ENCODE data around the gene NRXN3.

Gene NRXN3

GRCh38 chr14:79613625-79614024, 1443.5 kb downstream of the NRXN3 start:
- DNase-seq (ENCODE audit: low read depth in 2 of 2), result no peak

DNA sequence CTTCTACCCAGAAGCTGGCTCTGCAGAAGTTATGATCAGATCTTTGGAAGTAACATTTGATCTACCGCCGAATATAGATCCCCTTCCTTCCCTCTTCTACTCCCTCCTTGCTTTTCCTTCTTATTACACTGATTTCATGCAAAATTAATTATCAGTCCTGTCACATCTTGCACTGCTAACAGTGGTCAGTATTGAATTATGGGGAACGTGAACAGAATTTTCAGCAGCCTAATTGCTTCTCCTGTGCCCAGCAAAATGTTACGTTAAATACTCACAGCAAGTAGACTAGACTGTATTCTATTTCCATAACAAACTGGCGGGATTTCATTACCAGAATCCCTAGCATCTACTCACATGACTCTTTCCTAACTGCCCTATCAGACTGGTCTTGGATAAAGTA, 1444.3 kb downstream of the NRXN3 start:
- DNase-seq (ENCODE audit: low read depth in 2 of 2), result no peak

GRCh38 chr14:79627058-79627457, 1456.9 kb downstream of the NRXN3 start:
- no peak for DNase-seq (ENCODE audit: low read depth in 2 of 2)

- no peak for DNase-seq (ENCODE audit: low read depth in 2 of 2)
These were observed 1459.5 kb downstream of the NRXN3 start for GRCh38 chr14:79629411-79630287.

GRCh38 chr14:79630288-79630960, 1460.3 kb downstream of the NRXN3 start:
- no peak for DNase-seq (ENCODE audit: low read depth in 2 of 2)

GRCh38 chr14:79631276-79631675, 1461.1 kb downstream of the NRXN3 start:
- no peak for DNase-seq (ENCODE audit: low read depth in 2 of 2)

DNA sequence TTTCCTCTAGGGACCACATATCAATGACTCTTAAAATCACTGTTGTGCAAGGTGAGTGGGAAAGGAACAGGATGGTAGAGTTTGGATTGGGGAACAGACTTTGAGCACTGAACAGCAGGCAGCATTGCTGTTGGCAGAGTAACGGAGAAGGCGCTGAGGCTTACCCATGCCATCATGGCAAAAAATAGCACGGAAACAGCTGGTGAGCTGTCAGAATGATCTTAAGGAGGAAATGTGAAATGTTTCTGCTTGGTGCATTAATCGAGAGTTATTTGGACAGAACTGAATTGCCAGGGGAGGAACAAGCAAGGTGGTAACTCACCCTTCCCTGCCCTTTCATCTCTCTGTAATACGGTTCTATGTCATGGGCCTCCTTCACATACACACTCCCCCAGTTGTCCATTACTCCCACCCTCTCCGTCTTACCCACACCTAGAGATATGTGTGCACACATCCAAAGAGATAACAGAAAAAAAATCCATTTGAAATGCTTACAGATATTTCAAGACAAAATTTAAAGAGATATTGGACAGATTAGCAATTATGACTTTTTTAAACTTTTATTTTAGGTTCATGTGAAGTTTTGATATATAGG, 1468.6 kb downstream of the NRXN3 start:
- no peak for DNase-seq (ENCODE audit: low read depth in 2 of 2)

DNA sequence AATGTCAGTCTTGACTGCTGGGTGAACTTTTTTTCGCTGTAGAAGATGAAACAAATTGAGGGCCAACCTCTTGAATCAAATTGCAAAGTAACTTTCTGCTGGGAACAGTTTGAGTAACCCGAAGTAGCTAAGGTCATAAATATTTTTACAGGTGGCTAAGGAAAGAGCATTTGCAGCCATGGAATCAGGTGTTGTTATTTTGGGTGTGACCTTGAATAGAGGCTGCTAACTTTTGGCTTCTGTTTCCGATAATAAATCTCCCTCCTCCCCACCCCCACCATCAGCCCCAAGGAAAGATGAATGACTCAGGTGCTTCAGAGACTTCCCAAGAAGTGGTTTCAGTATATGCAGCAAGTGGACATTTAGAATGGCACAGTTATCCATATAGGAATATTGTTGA, 1469.4 kb downstream of the NRXN3 start:
- DNase-seq (ENCODE audit: low read depth in 2 of 2), result no peak

DNA sequence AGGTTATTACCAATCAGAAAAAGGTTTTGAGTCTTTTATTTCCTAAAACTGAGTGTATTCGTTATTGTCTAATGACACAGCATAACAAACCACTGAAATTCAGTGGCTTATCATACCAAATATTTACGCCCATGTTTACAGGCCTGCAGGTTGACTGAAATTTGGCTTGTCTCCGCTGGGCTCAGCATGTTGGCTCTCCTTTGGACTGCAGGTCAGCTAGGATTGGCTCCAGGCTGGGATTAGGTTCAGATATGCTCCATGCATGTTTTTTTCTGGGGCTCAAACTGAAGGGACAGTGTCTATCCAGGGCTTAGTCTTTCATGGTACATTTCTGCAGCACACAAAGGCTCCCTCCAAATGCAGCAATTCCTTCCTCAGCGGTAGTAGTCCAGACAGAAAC, 1471.2 kb downstream of the NRXN3 start:
- no peak for DNase-seq (ENCODE audit: low read depth in 2 of 2)

GRCh38 chr14:79643132-79643531, 1473.0 kb downstream of the NRXN3 start:
- no peak for DNase-seq (ENCODE audit: low read depth in 2 of 2)

- DNase-seq (ENCODE audit: low read depth in 2 of 2), result no peak
These were observed 1475.7 kb downstream of the NRXN3 start for GRCh38 chr14:79645753-79646362.

DNA sequence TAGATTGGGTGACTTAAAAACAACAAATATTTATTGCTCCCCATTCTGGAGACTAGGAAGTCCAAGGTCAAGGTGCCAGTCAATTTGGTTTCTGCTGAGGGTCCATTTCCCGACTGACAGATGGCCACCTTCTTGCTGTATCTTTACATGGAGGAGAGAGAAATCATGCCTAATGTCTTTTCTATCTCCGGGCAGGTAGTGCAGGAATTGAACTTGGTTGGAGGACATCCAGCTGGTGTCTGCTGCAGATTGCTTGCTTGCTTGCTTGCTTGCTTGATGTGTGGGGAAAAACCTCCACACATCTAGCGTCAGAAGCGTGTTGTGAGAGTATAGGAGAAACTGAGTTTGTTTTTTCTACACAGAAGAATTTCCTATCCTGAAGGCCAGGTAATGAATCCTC, 1479.7 kb downstream of the NRXN3 start:
- no peak for DNase-seq (ENCODE audit: low read depth in 2 of 2)

GRCh38 chr14:79652513-79653307, 1482.5 kb downstream of the NRXN3 start:
- no peak for DNase-seq (ENCODE audit: low read depth in 2 of 2)

GRCh38 chr14:79656056-79656455, 1485.9 kb downstream of the NRXN3 start:
- DNase-seq (ENCODE audit: low read depth in 2 of 2), result no peak

DNA sequence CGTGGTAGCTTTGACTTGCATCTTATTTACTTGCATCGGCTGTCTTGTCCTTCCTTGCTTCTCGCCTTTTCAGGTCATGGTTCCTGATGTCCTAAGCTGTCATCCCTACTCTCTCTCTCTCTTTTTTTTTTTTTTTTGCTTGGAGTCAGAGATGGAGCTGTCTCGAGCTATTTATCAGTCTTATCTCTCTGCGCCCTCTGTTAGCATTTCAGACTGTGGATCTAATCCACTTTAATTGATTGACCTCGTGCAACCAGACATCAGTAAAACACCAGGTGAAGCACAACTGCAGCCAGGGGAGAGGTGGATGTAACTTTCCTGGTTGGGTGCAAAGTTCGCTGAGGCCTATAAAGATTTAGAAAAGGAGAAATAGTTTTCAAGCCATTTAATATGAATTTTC, 1486.3 kb downstream of the NRXN3 start:
- no peak for DNase-seq (ENCODE audit: low read depth in 2 of 2)

DNA sequence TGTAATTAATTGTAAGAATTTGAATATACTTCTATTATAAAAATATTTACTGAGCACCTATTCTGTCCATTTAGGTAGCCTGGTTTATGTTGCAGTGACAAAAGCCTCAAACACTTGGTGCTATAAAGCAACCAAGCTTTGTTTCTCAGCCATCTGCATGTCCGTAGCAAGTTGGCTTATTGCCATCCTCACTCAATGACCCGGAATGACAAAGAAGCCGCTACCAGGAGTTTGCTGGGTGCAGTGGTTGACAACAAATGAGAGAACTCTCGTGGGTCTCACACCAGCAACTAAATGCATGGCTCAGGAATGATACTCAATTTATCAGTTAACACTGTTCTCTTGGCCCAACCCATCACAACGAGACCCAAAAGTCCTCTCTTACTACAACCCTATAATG, 1488.0 kb downstream of the NRXN3 start:
- DNase-seq (ENCODE audit: low read depth in 2 of 2), result no peak

DNA sequence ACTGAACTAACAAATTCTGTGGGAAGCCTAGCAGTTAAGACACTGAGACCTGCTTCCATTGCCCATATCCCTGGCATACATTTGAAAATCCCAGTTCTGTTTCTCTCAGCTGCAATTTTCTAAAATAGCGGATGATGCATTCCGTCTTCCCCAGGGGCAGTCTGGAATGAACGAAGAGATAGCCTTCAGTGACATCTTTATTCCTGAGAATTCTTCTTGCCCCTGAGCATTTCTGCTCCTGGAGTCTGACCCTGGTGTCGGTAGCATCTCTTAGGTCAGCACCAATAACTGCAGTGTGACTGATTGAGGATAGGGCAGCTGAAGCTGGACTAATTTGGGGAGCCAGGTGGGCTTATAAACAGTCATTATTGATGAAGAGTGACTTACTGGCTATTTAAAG, 1488.6 kb downstream of the NRXN3 start:
- no peak for DNase-seq (ENCODE audit: low read depth in 2 of 2)

- no peak for DNase-seq (ENCODE audit: low read depth in 2 of 2)
These were observed 1490.1 kb downstream of the NRXN3 start for GRCh38 chr14:79660053-79660939.

- no peak for DNase-seq (ENCODE audit: low read depth in 2 of 2)
These were observed 1491.6 kb downstream of the NRXN3 start for GRCh38 chr14:79661752-79662151.

DNA sequence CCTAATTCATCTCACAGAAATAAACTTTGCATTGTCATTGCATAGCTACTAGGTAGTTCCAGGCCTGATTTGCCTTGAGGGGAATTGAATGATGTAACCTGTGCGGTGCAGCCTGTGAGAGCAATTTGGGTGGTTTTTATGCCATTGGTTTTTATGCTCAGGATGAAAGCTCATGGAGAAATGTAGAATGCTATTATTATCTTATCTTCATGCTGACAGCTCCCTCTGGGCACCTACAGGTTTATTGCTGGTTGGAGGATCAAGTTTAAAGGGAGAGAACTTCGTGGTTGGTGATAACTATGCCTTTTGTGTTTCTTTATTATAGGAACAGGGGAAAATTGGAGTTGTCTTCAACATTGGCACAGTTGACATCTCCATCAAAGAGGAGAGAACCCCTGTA, 1493.3 kb downstream of the NRXN3 start:
- DNase-seq (ENCODE audit: low read depth in 2 of 2), result no peak

DNA sequence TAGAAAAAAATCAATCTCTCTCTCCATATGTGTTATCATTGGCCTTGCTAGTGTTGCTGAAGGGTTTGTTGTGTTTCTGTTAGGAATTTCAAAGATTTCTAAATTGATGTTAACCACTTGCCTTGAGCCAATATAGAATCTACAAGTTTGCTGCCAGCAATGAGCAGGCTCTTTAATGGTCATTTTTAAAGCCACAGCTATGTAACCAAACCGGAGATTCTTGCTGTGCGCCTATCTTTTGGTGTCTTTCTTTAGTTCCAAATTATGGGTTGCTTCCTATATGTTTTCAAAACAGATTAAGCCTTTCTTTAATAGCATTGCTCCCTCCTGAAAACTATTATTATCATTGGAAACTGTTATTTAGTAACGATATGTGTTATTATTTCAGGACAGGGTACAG, 1495.4 kb downstream of the NRXN3 start:
- no peak for DNase-seq (ENCODE audit: low read depth in 2 of 2)
